NCI-H1694 (cell line): ENCODE measurements around the gene MYO15A.
A peak's percentile ranks its signal among the peaks of the same experiment; 100 is the strongest.

Experiments used
- DNase-seq: peaks from one replicate; lab custom pipeline; 2025; lab: John Stamatoyannopoulos, UW

Gene MYO15A

GRCh38 chr17:18108401-18109312 is at the start of gene MYO15A:
Gene MYO15A (plus strand): TSS chr17:18108756. CDS start chr17:18118801, 10,045 bp downstream.
- no peak for DNase-seq

- DNase-seq, result no peak
Measured at GRCh38 chr17:18059283-18059682, 49.3 kb upstream of the MYO15A start.

- no peak for DNase-seq
Measured at GRCh38 chr17:18064053-18064452, 44.5 kb upstream of the MYO15A start.

- no peak for DNase-seq
Measured at GRCh38 chr17:18065546-18065945, 43.0 kb upstream of the MYO15A start.

GRCh38 chr17:18066866-18067265 is 41.7 kb upstream of the MYO15A start:
- DNase-seq, result no peak

- DNase-seq, result no peak
Measured at GRCh38 chr17:18069101-18069500, 39.5 kb upstream of the MYO15A start.

GRCh38 chr17:18070861-18071340 is 37.7 kb upstream of the MYO15A start:
- DNase-seq, result peak; percentile 84

GRCh38 chr17:18071751-18072150 is 36.8 kb upstream of the MYO15A start:
- DNase-seq, result no peak

GRCh38 chr17:18074566-18075272 is 33.8 kb upstream of the MYO15A start:
- no peak for DNase-seq

GRCh38 chr17:18076936-18077335 is 31.6 kb upstream of the MYO15A start:
- DNase-seq, result no peak

- DNase-seq, result no peak
Measured at GRCh38 chr17:18079543-18079942, 29.0 kb upstream of the MYO15A start.

- DNase-seq, result no peak
Measured at GRCh38 chr17:18084256-18084655, 24.3 kb upstream of the MYO15A start.

GRCh38 chr17:18087610-18088491 is 20.7 kb upstream of the MYO15A start, which contains the start of gene DRG2:
Gene DRG2 (plus strand): TSS chr17:18087948. CDS start chr17:18088024, 76 bp downstream.
- peak; percentile 82 for DNase-seq

- DNase-seq, result no peak
Measured at GRCh38 chr17:18089613-18090012, 18.9 kb upstream of the MYO15A start.

GRCh38 chr17:18093616-18094408 is 14.7 kb upstream of the MYO15A start:
- peak; percentile 26 for DNase-seq

- no peak for DNase-seq
Measured at GRCh38 chr17:18094409-18094807, 14.1 kb upstream of the MYO15A start.

- DNase-seq, result no peak
Measured at GRCh38 chr17:18099516-18099915, 9.0 kb upstream of the MYO15A start.

GRCh38 chr17:18100616-18101015 is 7.9 kb upstream of the MYO15A start:
- no peak for DNase-seq

- no peak for DNase-seq
Measured at GRCh38 chr17:18101828-18102227, 6.7 kb upstream of the MYO15A start.

- DNase-seq, result no peak
Measured at GRCh38 chr17:18102640-18103039, 5.9 kb upstream of the MYO15A start.

- DNase-seq, result no peak
Measured at GRCh38 chr17:18105027-18105426, 3.5 kb upstream of the MYO15A start.
